Measurements from ENCODE around the gene C2orf42.
"Not testable (repeated sequence)": the region's sequence is repeated elsewhere in the genome, so short reads cannot be mapped to it uniquely, and the experiment has no call there.

DNA sequence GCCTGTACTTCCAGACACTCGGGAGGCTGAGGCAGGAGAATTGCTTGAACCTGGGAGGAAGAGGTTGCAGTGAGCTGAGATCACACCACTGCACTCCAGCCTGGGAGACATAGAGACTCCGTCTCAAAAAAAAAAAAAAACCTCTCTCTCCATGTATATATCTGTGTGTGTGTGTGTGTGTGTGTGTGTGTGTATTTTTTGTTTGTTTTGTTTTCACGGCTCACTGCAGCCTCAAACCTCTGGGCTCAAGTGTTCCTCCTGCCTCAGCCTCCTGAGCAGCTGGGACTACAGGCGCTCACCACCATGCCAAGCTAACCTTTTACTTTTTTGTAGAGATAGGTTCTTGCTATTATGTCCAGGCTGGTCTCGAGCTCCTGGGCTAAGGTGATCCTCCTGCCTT, 80.4 kb downstream of the C2orf42 start:
- TF ChIP-seq, protein P1, sequence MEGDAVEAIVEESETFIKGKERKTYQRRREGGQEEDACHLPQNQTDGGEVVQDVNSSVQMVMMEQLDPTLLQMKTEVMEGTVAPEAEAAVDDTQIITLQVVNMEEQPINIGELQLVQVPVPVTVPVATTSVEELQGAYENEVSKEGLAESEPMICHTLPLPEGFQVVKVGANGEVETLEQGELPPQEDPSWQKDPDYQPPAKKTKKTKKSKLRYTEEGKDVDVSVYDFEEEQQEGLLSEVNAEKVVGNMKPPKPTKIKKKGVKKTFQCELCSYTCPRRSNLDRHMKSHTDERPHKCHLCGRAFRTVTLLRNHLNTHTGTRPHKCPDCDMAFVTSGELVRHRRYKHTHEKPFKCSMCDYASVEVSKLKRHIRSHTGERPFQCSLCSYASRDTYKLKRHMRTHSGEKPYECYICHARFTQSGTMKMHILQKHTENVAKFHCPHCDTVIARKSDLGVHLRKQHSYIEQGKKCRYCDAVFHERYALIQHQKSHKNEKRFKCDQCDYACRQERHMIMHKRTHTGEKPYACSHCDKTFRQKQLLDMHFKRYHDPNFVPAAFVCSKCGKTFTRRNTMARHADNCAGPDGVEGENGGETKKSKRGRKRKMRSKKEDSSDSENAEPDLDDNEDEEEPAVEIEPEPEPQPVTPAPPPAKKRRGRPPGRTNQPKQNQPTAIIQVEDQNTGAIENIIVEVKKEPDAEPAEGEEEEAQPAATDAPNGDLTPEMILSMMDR (IDR thresholded peaks at IDR 0.05), result not testable (repeated sequence)
- TF ChIP-seq POLR2A (IDR thresholded peaks at IDR 0.05), result not testable (repeated sequence)
